BJ (cell line): ENCODE results near the gene CD300LG. TPM values are rescaled to one million over a fixed set of nuclear protein-coding genes. Genes with fewer than 3 reads are reported as not detected.

ENCODE experiments used
- CTCF ChIA-PET: fragments of 350-600 bp; formaldehyde crosslinking; extraction: SDS; loops from one replicate; lab custom pipeline; 2021; ENCODE audit warnings: antibody characterized with exemption, inconsistent platforms; lab: Yijun Ruan, JAX
- POLR2A ChIA-PET: fragments of 300-600 bp; sonication (Branson Sonifier 250); formaldehyde crosslinking; extraction: SDS; loops from one replicate; lab custom pipeline; 2021; ENCODE audit warnings: antibody characterized with exemption; lab: Charles Lee
- DNase-seq: peaks from one replicate; pipeline ENCODE4 v3.0.0-alpha.2; 2011; ENCODE audit warnings: low read depth
- H3K27me3 ChIP-seq: 2 replicates; pipeline ENCODE4 v1.6.0; 2011; ENCODE audit warnings: low read length; ENCODE audit not compliant: control insufficient read depth, insufficient read depth
- H3K36me3 ChIP-seq: 2 replicates; pipeline ENCODE4 v1.5.1; 2011; ENCODE audit warnings: low read length; ENCODE audit not compliant: control insufficient read depth, insufficient read depth
- H3K4me3 ChIP-seq: 2 replicates; pipeline ENCODE4 v1.5.1; 2011; ENCODE audit warnings: low read depth, mild to moderate bottlenecking, control low read depth, low read length
- CTCF ChIP-seq: IDR thresholded peaks from 2 replicates; pipeline ENCODE4 v1.5.1; 2011; ENCODE audit warnings: low read depth, mild to moderate bottlenecking, control low read depth, inconsistent platforms, low read length, moderate library complexity; ENCODE audit not compliant: insufficient read depth
- polyA plus RNA-seq: library from polyadenylated mRNA; depleted of rRNA; stranded (reverse); fragments of >200 nt; gene quantifications from 2 replicates; pipeline ENCODE4 v1.2.3, GENCODE V29; 2011

Gene CD300LG
- polyA plus RNA-seq, 1 experiment = not detected

- POLR2A ChIA-PET = no interaction called here
- TF ChIP-seq CTCF = no peak
- CTCF ChIA-PET = interaction anchor here (0.8 to 6.1 kb wide), 9 partner anchors 9 to 127 kb away, joined by 3 to 70 read pairs (median 30); partner anchors contain the start of genes CD300LG, MPP2 and PPY
- Histone ChIP-seq H3K4me3 (no peak overlapping the region), H3K36me3 (no peaks in the 10 kb centered on the region; the same call in 1 of the 2 replicates), H3K27me3 (no peaks in the 10 kb centered on the region)
- DNase-seq = no peak
These were observed 34.2 kb downstream of the CD300LG start for GRCh38 chr17:43881181-43881580.

GRCh38 chr17:43881758-43882505, 35.0 kb downstream of the CD300LG start:
- Histone ChIP-seq H3K27me3 (no peaks in the 10 kb centered on the region), H3K36me3 (no peaks in the 10 kb centered on the region; the same call in 1 of the 2 replicates), H3K4me3 (no peak overlapping the region)
- TF ChIP-seq CTCF = no peak
- DNase-seq = no peak
- POLR2A ChIA-PET = no interaction called here
- CTCF ChIA-PET = interaction anchor here (0.7 to 6.1 kb wide), 6 partner anchors 8 to 62 kb away, joined by 3 to 70 read pairs (median 19); partner anchors contain the start of genes CD300LG and PPY

GRCh38 chr17:43882761-43883415, 35.9 kb downstream of the CD300LG start:
- TF ChIP-seq CTCF = no peak
- CTCF ChIA-PET = interaction anchor here (0.7 to 6.1 kb wide), 2 partner anchors 7 to 36 kb away, joined by 3 to 70 read pairs; partner anchors contain the start of gene CD300LG
- Histone ChIP-seq H3K4me3 (no peak overlapping the region), H3K36me3 (no peaks in the 10 kb centered on the region; the same call in 1 of the 2 replicates), H3K27me3 (no peaks in the 10 kb centered on the region)
- POLR2A ChIA-PET = no interaction called here
- DNase-seq = no peak

- Histone ChIP-seq H3K27me3 (peaks cover 4% of the 10 kb centered on the region), H3K4me3 (no peak overlapping the region), H3K36me3 (no peaks in the 10 kb centered on the region)
- no peak for TF ChIP-seq CTCF
- POLR2A ChIA-PET = interaction anchor here (0.5 kb wide), 1 partner anchor 298 kb away, joined by 3 read pairs; the partner anchor contains the start of gene TMUB2
- CTCF ChIA-PET = interaction anchor here (0.6 to 6.4 kb wide), 3 partner anchors 9 to 475 kb away, joined by 3 to 70 read pairs (median 5); no protein-coding TSS in a partner anchor
- no peak for DNase-seq
These were observed 41.6 kb downstream of the CD300LG start for GRCh38 chr17:43888548-43888947.

- ChIA-PET POLR2A (no interaction called here), CTCF (interaction anchor here (1.1 to 6.4 kb wide), 4 partner anchors 10 to 151 kb away, joined by 3 to 70 read pairs (median 4); no protein-coding TSS in a partner anchor)
- Histone ChIP-seq H3K27me3 (peaks cover 4% of the 10 kb centered on the region), H3K36me3 (no peaks in the 10 kb centered on the region), H3K4me3 (no peak overlapping the region)
- DNase-seq = no peak
- no peak for TF ChIP-seq CTCF
These were observed 43.3 kb downstream of the CD300LG start for GRCh38 chr17:43890240-43890639.
